ENCODE measurements around the gene RAB26.

Gene RAB26

GRCh38 chr16:2162676-2163118, 14.3 kb downstream of the RAB26 start:
- no peak overlapping the region for H3K4me3 ChIP-seq (ENCODE audit: low read length)
- no peaks in the 10 kb centered on the region for H3K27me3 ChIP-seq (ENCODE audit: control insufficient read depth, insufficient read depth, low read length)
- no peak for DNase-seq (ENCODE audit: low read depth, low spot score)
- H3K9me3 ChIP-seq (ENCODE audit: control insufficient read depth, insufficient read depth, low read length), result no peaks in the 10 kb centered on the region
- peaks cover 13% of the 10 kb centered on the region; the same call in 1 of the 2 replicates for H3K36me3 ChIP-seq (ENCODE audit: control insufficient read depth, insufficient read depth, low read length)
- no CpG with 5 or more reads among the region's 13 CpGs for WGBS (ENCODE audit: insufficient coverage, insufficient read length)
- peaks cover 7% of the 10 kb centered on the region; the same call in 1 of the 2 replicates for H3K4me1 ChIP-seq (ENCODE audit: control insufficient read depth, insufficient read depth, low read length)
- no peak overlapping the region for H3K27ac ChIP-seq (ENCODE audit: low read length)

GRCh38 chr16:2163211-2163881, 14.9 kb downstream of the RAB26 start:
- Histone ChIP-seq H3K4me3 (ENCODE audit: low read length) (no peak overlapping the region), H3K27me3 (ENCODE audit: control insufficient read depth, insufficient read depth, low read length) (no peaks in the 10 kb centered on the region), H3K9me3 (ENCODE audit: control insufficient read depth, insufficient read depth, low read length) (no peaks in the 10 kb centered on the region), H3K4me1 (ENCODE audit: control insufficient read depth, insufficient read depth, low read length) (peaks cover 6% of the 10 kb centered on the region; the same call in 1 of the 2 replicates), H3K36me3 (ENCODE audit: control insufficient read depth, insufficient read depth, low read length) (peaks cover 18% of the 10 kb centered on the region), H3K27ac (ENCODE audit: low read length) (no peak overlapping the region)
- no peak for DNase-seq (ENCODE audit: low read depth, low spot score)
- WGBS (ENCODE audit: insufficient coverage, insufficient read length), result no CpG with 5 or more reads among the region's 26 CpGs

DNA sequence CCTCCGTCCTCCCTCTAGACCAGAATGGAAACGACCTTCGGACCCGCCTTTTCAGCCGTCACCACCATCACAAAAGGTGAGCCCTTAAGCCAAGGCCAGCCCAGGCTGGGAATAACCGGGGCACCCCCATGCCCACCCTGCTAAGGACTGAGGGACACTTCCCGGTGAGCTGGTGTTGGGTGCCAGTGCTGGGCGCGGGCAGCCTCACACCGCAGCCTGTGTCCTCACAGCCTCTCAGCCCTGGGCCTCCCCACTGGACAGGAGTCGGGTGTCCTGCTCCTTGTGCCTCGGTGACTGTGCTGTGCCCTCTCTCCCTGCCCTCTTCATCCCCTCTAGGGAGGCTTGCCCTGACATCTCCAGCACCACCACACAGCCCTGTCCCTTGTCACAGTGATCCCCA, 17.4 kb downstream of the RAB26 start:
- Histone ChIP-seq H3K4me3 (ENCODE audit: low read length) (no peak overlapping the region), H3K9me3 (ENCODE audit: control insufficient read depth, insufficient read depth, low read length) (no peaks in the 10 kb centered on the region), H3K4me1 (ENCODE audit: control insufficient read depth, insufficient read depth, low read length) (no peaks in the 10 kb centered on the region), H3K36me3 (ENCODE audit: control insufficient read depth, insufficient read depth, low read length) (peaks cover 36% of the 10 kb centered on the region), H3K27me3 (ENCODE audit: control insufficient read depth, insufficient read depth, low read length) (no peaks in the 10 kb centered on the region), H3K27ac (ENCODE audit: low read length) (no peak overlapping the region)
- no peak for DNase-seq (ENCODE audit: low read depth, low spot score)
- WGBS (ENCODE audit: insufficient coverage, insufficient read length), result no CpG with 5 or more reads among the region's 12 CpGs

DNA sequence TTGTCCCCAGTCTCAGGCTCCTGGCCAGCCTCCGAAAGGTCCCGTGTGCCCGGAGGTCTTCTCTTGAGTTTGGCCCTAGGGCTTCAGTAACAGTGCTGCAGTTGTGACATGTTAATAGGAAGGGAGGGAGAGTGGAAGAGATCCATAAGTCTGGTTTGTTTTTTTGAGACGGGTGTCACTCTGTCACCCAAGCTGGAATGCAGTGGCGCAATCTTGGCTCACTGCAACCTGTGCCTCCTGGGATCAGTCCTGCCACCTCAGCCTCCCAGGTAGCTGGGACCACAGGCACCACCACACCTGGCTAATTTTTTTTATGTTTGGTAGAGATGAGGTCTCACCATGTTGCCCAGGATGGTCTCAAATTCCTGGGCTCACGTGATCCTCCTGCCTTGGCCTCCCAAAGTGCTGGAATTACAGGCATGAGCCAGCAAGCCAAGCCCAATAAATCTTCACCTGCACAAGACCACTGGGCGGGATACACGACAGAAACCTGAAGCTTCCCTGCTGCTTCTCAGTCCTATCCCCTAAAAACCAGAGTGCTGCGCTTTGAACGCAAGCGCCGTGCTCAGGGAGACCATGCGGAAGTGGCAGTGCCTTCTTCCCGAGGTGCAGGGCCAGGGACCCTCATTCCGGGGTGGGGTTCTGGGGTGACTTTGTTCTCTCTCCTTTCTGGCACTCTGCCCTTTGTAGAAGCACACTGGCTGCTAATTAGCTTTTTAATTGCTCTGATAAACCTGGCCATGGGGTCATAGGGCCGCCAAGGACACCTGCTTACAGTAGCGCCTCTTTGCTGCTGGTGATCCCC, 18.0 kb downstream of the RAB26 start:
- H3K9me3 ChIP-seq (ENCODE audit: control insufficient read depth, insufficient read depth, low read length), result no peaks in the 10 kb centered on the region
- H3K27ac ChIP-seq (ENCODE audit: low read length), result no peak overlapping the region
- no peak for DNase-seq (ENCODE audit: low read depth, low spot score)
- no CpG with 5 or more reads among the region's 17 CpGs for WGBS (ENCODE audit: insufficient coverage, insufficient read length)
- H3K4me1 ChIP-seq (ENCODE audit: control insufficient read depth, insufficient read depth, low read length), result no peaks in the 10 kb centered on the region
- H3K36me3 ChIP-seq (ENCODE audit: control insufficient read depth, insufficient read depth, low read length), result peaks cover 43% of the 10 kb centered on the region
- H3K27me3 ChIP-seq (ENCODE audit: control insufficient read depth, insufficient read depth, low read length), result no peaks in the 10 kb centered on the region
- no peak overlapping the region for H3K4me3 ChIP-seq (ENCODE audit: low read length)

DNA sequence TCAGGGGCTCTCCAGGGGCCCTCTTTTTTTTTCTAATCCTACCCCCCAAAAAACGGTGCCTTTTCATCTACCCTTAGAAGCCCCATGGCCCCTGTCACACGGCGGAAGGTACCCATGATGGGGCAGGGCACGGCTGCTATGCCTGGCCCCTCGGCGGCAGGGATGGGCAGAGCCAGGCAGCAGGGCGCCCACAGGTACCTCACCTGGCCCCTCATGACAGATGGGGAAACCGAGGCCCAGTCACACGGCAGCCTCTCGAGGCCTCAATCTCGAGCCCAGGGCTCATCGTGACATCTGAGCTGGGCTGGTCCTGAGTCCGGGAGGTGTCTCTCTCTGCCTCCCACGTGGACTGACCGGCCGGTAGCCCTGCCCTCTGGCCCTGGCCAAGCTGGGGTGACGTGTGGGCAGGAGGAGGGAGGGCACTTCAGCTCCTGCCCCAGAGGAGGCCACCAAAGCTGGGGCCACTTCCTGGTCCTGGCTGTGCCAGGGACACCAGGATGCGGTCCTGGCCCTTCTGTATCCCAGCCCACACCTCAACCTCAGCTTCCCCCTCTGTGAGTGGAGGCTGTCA, 18.7 kb downstream of the RAB26 start:
- peaks cover 48% of the 10 kb centered on the region for H3K36me3 ChIP-seq (ENCODE audit: control insufficient read depth, insufficient read depth, low read length)
- no peaks in the 10 kb centered on the region for H3K4me1 ChIP-seq (ENCODE audit: control insufficient read depth, insufficient read depth, low read length)
- no peaks in the 10 kb centered on the region for H3K9me3 ChIP-seq (ENCODE audit: control insufficient read depth, insufficient read depth, low read length)
- no peak for DNase-seq (ENCODE audit: low read depth, low spot score)
- H3K27ac ChIP-seq (ENCODE audit: low read length), result no peak overlapping the region
- H3K4me3 ChIP-seq (ENCODE audit: low read length), result no peak overlapping the region
- no peaks in the 10 kb centered on the region for H3K27me3 ChIP-seq (ENCODE audit: control insufficient read depth, insufficient read depth, low read length)
- no CpG with 5 or more reads among the region's 18 CpGs for WGBS (ENCODE audit: insufficient coverage, insufficient read length)

DNA sequence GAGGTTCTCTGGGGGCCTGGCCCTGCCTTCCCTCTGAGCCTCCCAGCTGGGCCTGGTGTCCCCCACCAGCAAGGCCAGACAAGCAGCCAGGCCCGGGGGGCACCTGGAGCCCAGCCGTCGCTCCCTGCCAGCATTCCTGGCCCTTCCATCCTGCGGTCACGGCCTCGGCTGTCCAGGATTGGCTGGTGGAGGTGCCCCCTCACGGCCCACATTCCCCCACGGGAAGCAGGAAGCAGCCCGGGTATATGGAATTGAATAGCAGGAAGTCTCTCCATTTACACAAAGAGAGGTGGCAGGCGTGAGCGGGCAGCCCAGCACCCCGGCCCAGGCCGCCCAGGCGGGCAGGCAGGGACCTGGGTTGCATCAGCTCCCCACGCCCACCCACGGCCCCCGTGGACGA, 21.7 kb downstream of the RAB26 start:
- H3K36me3 ChIP-seq (ENCODE audit: control insufficient read depth, insufficient read depth, low read length), result peaks cover 69% of the 10 kb centered on the region
- no peaks in the 10 kb centered on the region for H3K9me3 ChIP-seq (ENCODE audit: control insufficient read depth, insufficient read depth, low read length)
- WGBS (ENCODE audit: insufficient coverage, insufficient read length), result no CpG with 5 or more reads among the region's 18 CpGs
- H3K4me1 ChIP-seq (ENCODE audit: control insufficient read depth, insufficient read depth, low read length), result no peaks in the 10 kb centered on the region; the same call in 1 of the 2 replicates
- DNase-seq (ENCODE audit: low read depth, low spot score), result no peak
- H3K27me3 ChIP-seq (ENCODE audit: control insufficient read depth, insufficient read depth, low read length), result no peaks in the 10 kb centered on the region
- no peak overlapping the region for H3K4me3 ChIP-seq (ENCODE audit: low read length)
- no peak overlapping the region for H3K27ac ChIP-seq (ENCODE audit: low read length)

GRCh38 chr16:2170587-2171435, 22.4 kb downstream of the RAB26 start:
- WGBS (ENCODE audit: insufficient coverage, insufficient read length), result no CpG with 5 or more reads among the region's 47 CpGs

GRCh38 chr16:2171601-2172178, 23.3 kb downstream of the RAB26 start:
- no peaks in the 10 kb centered on the region for H3K27me3 ChIP-seq (ENCODE audit: control insufficient read depth, insufficient read depth, low read length)
- H3K27ac ChIP-seq (ENCODE audit: low read length), result no peak overlapping the region
- H3K4me1 ChIP-seq (ENCODE audit: control insufficient read depth, insufficient read depth, low read length), result no peaks in the 10 kb centered on the region; the same call in 1 of the 2 replicates
- no CpG with 5 or more reads among the region's 28 CpGs for WGBS (ENCODE audit: insufficient coverage, insufficient read length)
- H3K36me3 ChIP-seq (ENCODE audit: control insufficient read depth, insufficient read depth, low read length), result peaks cover 77% of the 10 kb centered on the region
- H3K9me3 ChIP-seq (ENCODE audit: control insufficient read depth, insufficient read depth, low read length), result no peaks in the 10 kb centered on the region
- no peak for DNase-seq (ENCODE audit: low read depth, low spot score)
- H3K4me3 ChIP-seq (ENCODE audit: low read length), result no peak overlapping the region

More at GRCh38 chr16:2170587-2171435, 22.4 kb downstream of the RAB26 start:
- peaks cover 72% of the 10 kb centered on the region for H3K36me3 ChIP-seq (ENCODE audit: control insufficient read depth, insufficient read depth, low read length)
- no peak for DNase-seq (ENCODE audit: low read depth, low spot score)
- no peaks in the 10 kb centered on the region; the same call in 1 of the 2 replicates for H3K4me1 ChIP-seq (ENCODE audit: control insufficient read depth, insufficient read depth, low read length)
- H3K27me3 ChIP-seq (ENCODE audit: control insufficient read depth, insufficient read depth, low read length), result no peaks in the 10 kb centered on the region
- no peak overlapping the region for H3K27ac ChIP-seq (ENCODE audit: low read length)
- H3K4me3 ChIP-seq (ENCODE audit: low read length), result no peak overlapping the region
- no peaks in the 10 kb centered on the region for H3K9me3 ChIP-seq (ENCODE audit: control insufficient read depth, insufficient read depth, low read length)

DNA sequence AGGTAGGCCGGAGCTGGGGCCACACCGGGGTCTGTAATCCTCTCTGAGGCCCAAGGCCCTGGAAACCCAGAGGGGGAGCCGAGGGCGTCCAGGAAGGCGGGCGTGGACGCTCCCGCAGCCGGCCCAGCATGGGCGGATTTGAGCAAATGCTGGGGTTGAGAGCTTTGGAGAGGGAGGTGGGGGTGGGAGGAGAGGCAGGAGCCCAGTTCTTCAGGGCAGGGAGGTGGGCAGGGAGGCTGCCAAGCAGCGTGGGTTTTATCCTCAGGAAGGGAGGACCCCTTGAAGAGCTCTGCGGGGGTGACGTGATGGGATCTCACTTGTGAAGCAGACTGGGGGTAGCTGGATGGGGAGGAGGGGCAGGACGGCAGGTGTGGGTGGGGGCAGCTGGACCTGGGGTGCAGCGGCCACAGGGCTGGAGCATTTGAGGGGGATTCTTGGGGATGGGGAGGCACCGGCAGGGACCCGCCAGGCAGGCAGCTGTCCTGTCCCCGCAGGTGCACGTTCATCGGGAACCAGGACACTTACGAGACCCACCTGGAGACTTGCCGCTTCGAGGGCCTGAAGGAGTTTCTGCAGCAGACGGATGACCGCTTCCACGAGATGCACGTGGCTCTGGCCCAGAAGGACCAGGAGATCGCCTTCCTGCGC, 24.4 kb downstream of the RAB26 start:
- Histone ChIP-seq H3K27me3 (ENCODE audit: control insufficient read depth, insufficient read depth, low read length) (no peaks in the 10 kb centered on the region), H3K36me3 (ENCODE audit: control insufficient read depth, insufficient read depth, low read length) (peaks cover 79% of the 10 kb centered on the region), H3K4me1 (ENCODE audit: control insufficient read depth, insufficient read depth, low read length) (no peaks in the 10 kb centered on the region; the same call in 1 of the 2 replicates), H3K4me3 (ENCODE audit: low read length) (no peak overlapping the region), H3K9me3 (ENCODE audit: control insufficient read depth, insufficient read depth, low read length) (no peaks in the 10 kb centered on the region), H3K27ac (ENCODE audit: low read length) (no peak overlapping the region)
- DNase-seq (ENCODE audit: low read depth, low spot score), result no peak
- no CpG with 5 or more reads among the region's 29 CpGs for WGBS (ENCODE audit: insufficient coverage, insufficient read length)
